Measurements from ENCODE around the gene BLOC1S5. TPM values are rescaled to one million over a fixed set of nuclear protein-coding genes. Genes with fewer than 3 reads are reported as not detected.

The BLOC1S5 gene
- total and polyA plus RNA-seq, 2 of the 13 experiments (the other 11 are each of a cell fraction or from before 2014, with no cell fraction given), result 10.5 to 41.5 TPM

GRCh38 chr6:7974938-7975763 is 89.0 kb downstream of the BLOC1S5 start (continued):
- TF ChIP-seq HMGXB4 (CRISPR knock-in tag; IDR thresholded peaks at IDR 0.05; ENCODE audit: borderline replicate concordance in 1 of 2, low read depth in 1 of 2), result peak; percentile 27 to 42; a peak in 1 of 4 replicates
- TF ChIP-seq CEBPG (CRISPR knock-in tag; IDR thresholded peaks at IDR 0.05), result peak; percentile 48
- TF ChIP-seq ZKSCAN1 (IDR thresholded peaks at IDR 0.05; ENCODE audit: low read length), result no peak
- TF ChIP-seq POLR2AphosphoS5 (IDR thresholded peaks at IDR 0.05; ENCODE audit: low read depth, low read length), result no peak
- TF ChIP-seq ATF6 (CRISPR knock-in tag; conservative IDR thresholded peaks at IDR 0.05), result no peak
- TF ChIP-seq KLF16 (CRISPR knock-in tag; IDR thresholded peaks at IDR 0.05), result peak in 1 of 2 experiments; percentile 90; a peak in 2 of 4 replicates
- TF ChIP-seq ADNP (CRISPR knock-in tag; IDR thresholded peaks at IDR 0.05), result no peak
- TF ChIP-seq PATZ1 (CRISPR knock-in tag; IDR thresholded peaks at IDR 0.05), result peak; percentile 77; the same call in 1 of the 2 replicates
- TF ChIP-seq TGIF2 (CRISPR knock-in tag; IDR thresholded peaks at IDR 0.05), result peak; percentile 84; the same call in 1 of the 2 replicates
- TF ChIP-seq TRIM22 (IDR thresholded peaks at IDR 0.05), result no peak
- peak; percentile 74; the same call in 1 of the 2 replicates for TF ChIP-seq CHD4 (IDR thresholded peaks at IDR 0.05; ENCODE audit: borderline replicate concordance, low read length)
- TF ChIP-seq ATM (IDR thresholded peaks at IDR 0.05; ENCODE audit: borderline replicate concordance), result no peak
- no peak for TF ChIP-seq ARHGAP35 (CRISPR knock-in tag; IDR thresholded peaks at IDR 0.05; ENCODE audit: borderline replicate concordance)
- TF ChIP-seq UBTF (CRISPR knock-in tag; IDR thresholded peaks at IDR 0.05), result peak; percentile 68; the same call in 1 of the 2 replicates
- no peak for TF ChIP-seq ZBTB14 (CRISPR knock-in tag; IDR thresholded peaks at IDR 0.05)
- peak; percentile 97 for TF ChIP-seq ZNF350 (CRISPR knock-in tag; IDR thresholded peaks at IDR 0.05; ENCODE audit: borderline replicate concordance, low read depth)
- no peak for TF ChIP-seq CC2D1A (CRISPR knock-in tag; IDR thresholded peaks at IDR 0.05)
